H1 (cell line): Measurements from ENCODE around the gene ASB3. TPM values are rescaled to one million over a fixed set of nuclear protein-coding genes. Genes with fewer than 3 reads are reported as not detected.

Source experiments
- CTCF ChIA-PET: fragments of 300-600 bp; sonication (Branson Sonifier 250); formaldehyde crosslinking; loops from one replicate; lab custom pipeline; 2021; ENCODE audit not compliant: partially characterized antibody; lab: Charles Lee
- POLR2A ChIA-PET: fragments of 300-600 bp; sonication (Branson Sonifier 250); formaldehyde crosslinking; loops from one replicate; lab custom pipeline; 2021; ENCODE audit warnings: inconsistent platforms; ENCODE audit not compliant: partially characterized antibody; lab: Charles Lee
- DNase-seq, 2 experiments: peaks; one replicate each; pipeline versions ENCODE4 v3.0.0 to v3.0.0-alpha.2; 2010 to 2022; ENCODE audit warnings: low spot score in 2 of 2, low read depth in 1 of 2, mixed read lengths in 1 of 2
- FAIRE-seq: peaks from 2 replicates; lab custom pipeline; 2011; peaks lifted over from hg19 to GRCh38; lab: Jason Lieb, UNC
- H2AFZ ChIP-seq: 2 replicates; pipeline ENCODE4 v1.8.1; 2012; ENCODE audit warnings: low read length, inconsistent platforms
- H2AK5ac ChIP-seq: 2 replicates; pipeline ENCODE4 v1.6.1; 2013; ENCODE audit warnings: low read depth, low read length
- H2BK120ac ChIP-seq: replicated peaks from 2 replicates; pipeline ENCODE3; 2013; ENCODE audit warnings: low read depth, low read length, inconsistent platforms
- H2BK12ac ChIP-seq: 2 replicates; pipeline ENCODE4 v1.6.1; 2013; ENCODE audit warnings: low read depth, low read length
- H2BK15ac ChIP-seq: 2 replicates; pipeline ENCODE4 v1.6.1; 2013; ENCODE audit warnings: low read length
- H2BK20ac ChIP-seq: 2 replicates; pipeline ENCODE4 v1.6.1; 2013; ENCODE audit warnings: low read length
- H2BK5ac ChIP-seq: 2 replicates; pipeline ENCODE4 v1.6.1; 2013; ENCODE audit warnings: low read depth, low read length
- H3K14ac ChIP-seq: 2 replicates; pipeline ENCODE4 v1.6.1; 2013; ENCODE audit warnings: inconsistent platforms; ENCODE audit not compliant: insufficient read length
- H3K18ac ChIP-seq: 2 replicates; pipeline ENCODE4 v1.6.1; 2013; ENCODE audit warnings: low read length; ENCODE audit errors: extremely low read depth
- H3K23ac ChIP-seq: 2 replicates; pipeline ENCODE4 v1.6.1; 2013; ENCODE audit warnings: inconsistent platforms; ENCODE audit not compliant: insufficient read length
- H3K23me2 ChIP-seq: 2 replicates; pipeline ENCODE4 v1.6.1; 2013; ENCODE audit warnings: low read depth, low read length
- H3K27ac ChIP-seq: 2 replicates; pipeline ENCODE4 v1.6.1; 2011; ENCODE audit warnings: low read depth, low read length, inconsistent platforms
- H3K27me3 ChIP-seq, 4 experiments: replicated peaks in 1 of 4; 1 replicate in 1 of 4; 2 replicates in 3 of 4; pipeline versions ENCODE4 v1.6.1 to v1.8.1; 2011 to 2013; ENCODE audit warnings: low read length in 3 of 4, mild to moderate bottlenecking in 3 of 4, inconsistent platforms in 2 of 4, mixed read lengths in 2 of 4, moderate library complexity in 1 of 4; ENCODE audit not compliant: control insufficient read depth in 3 of 4, insufficient read depth in 3 of 4; ENCODE audit errors: extremely low read depth in 1 of 4
- H3K36me3 ChIP-seq, 4 experiments: 2 replicates each; pipeline versions ENCODE4 v1.6.1 to v1.8.1; 2011 to 2013; ENCODE audit warnings: mild to moderate bottlenecking in 4 of 4, low read length in 3 of 4, moderate library complexity in 2 of 4, control low read depth in 1 of 4, inconsistent platforms in 1 of 4; ENCODE audit not compliant: insufficient read depth in 4 of 4, control insufficient read depth in 2 of 4
- H3K4ac ChIP-seq: replicated peaks from 2 replicates; pipeline ENCODE3; 2013; ENCODE audit warnings: low read length, low read depth, mixed read lengths, inconsistent platforms; ENCODE audit not compliant: insufficient read length
- H3K4me1 ChIP-seq, 4 experiments: replicated peaks in 1 of 4; 1 replicate in 1 of 4; 2 replicates in 3 of 4; pipeline versions ENCODE4 v1.6.1 to v1.8.1; 2011 to 2013; ENCODE audit warnings: low read length in 3 of 4, inconsistent platforms in 2 of 4, mixed read lengths in 1 of 4; ENCODE audit not compliant: insufficient read depth in 4 of 4, control insufficient read depth in 3 of 4
- H3K4me2 ChIP-seq, 2 experiments: 2 replicates each; pipeline versions ENCODE4 v1.6.1 to v1.8.1; 2011 to 2013; ENCODE audit warnings: low read depth in 2 of 2, low read length in 2 of 2, control low read depth in 1 of 2, inconsistent platforms in 1 of 2, mild to moderate bottlenecking in 1 of 2; ENCODE audit not compliant: insufficient read depth in 1 of 2
- H3K4me3 ChIP-seq, 4 experiments: fragments of 200-600, 300-600 bp in 1 of 4; sonication (generic), shearing (Covaris generic), sonication (Bioruptor Twin) in 1 of 4; 2 replicates each; pipeline versions ENCODE4 v1.5.1 to v1.8.1; 2011 to 2016; ENCODE audit warnings: low read length in 4 of 4, low read depth in 3 of 4, control low read depth in 2 of 4, inconsistent platforms in 2 of 4, mild to moderate bottlenecking in 2 of 4, mixed read lengths in 1 of 4, moderate library complexity in 1 of 4; ENCODE audit not compliant: insufficient read depth in 2 of 4; ENCODE audit errors: extremely low read depth in 1 of 4
- H3K56ac ChIP-seq: replicated peaks from 2 replicates; pipeline ENCODE3; 2013; ENCODE audit warnings: low read depth, mild to moderate bottlenecking, mixed read lengths, low read length, inconsistent platforms; ENCODE audit not compliant: insufficient read length
- H3K79me1 ChIP-seq: 2 replicates; pipeline ENCODE4 v1.6.1; 2013; ENCODE audit warnings: low read depth, low read length, control low read depth
- H3K79me2 ChIP-seq, 2 experiments: 2 replicates each; pipeline versions ENCODE4 v1.6.1 to v1.8.1; 2012 to 2013; ENCODE audit warnings: low read length in 2 of 2, mild to moderate bottlenecking in 2 of 2, inconsistent platforms in 1 of 2; ENCODE audit not compliant: insufficient read depth in 2 of 2, control insufficient read depth in 1 of 2
- H3K9ac ChIP-seq, 4 experiments: replicated peaks in 1 of 4; 1 replicate in 1 of 4; 2 replicates in 3 of 4; pipeline versions ENCODE4 v1.6.1 to v1.8.1; 2011 to 2013; ENCODE audit warnings: low read depth in 3 of 4, low read length in 3 of 4, control low read depth in 2 of 4, mild to moderate bottlenecking in 2 of 4, moderate library complexity in 2 of 4, inconsistent platforms in 1 of 4; ENCODE audit errors: extremely low read depth in 1 of 4
- H3K9me3 ChIP-seq, 2 experiments: 2 replicates each; pipeline versions ENCODE4 v1.6.1 to v1.8.1; 2012 to 2013; ENCODE audit warnings: mild to moderate bottlenecking in 2 of 2, moderate library complexity in 2 of 2, control low read depth in 1 of 2, inconsistent platforms in 1 of 2, low read depth in 1 of 2, low read length in 1 of 2, mixed read lengths in 1 of 2; ENCODE audit not compliant: insufficient read depth in 2 of 2
- H4K20me1 ChIP-seq, 2 experiments: replicated peaks in 1 of 2; 2 replicates each; pipeline versions ENCODE3 to v1.8.1; 2011 to 2013; ENCODE audit warnings: inconsistent platforms in 2 of 2, low read length in 2 of 2, mild to moderate bottlenecking in 1 of 2; ENCODE audit not compliant: insufficient read depth in 2 of 2, control insufficient read depth in 1 of 2
- H4K5ac ChIP-seq: 2 replicates; pipeline ENCODE4 v1.6.1; 2013; ENCODE audit warnings: low read length, low read depth, mixed read lengths, inconsistent platforms; ENCODE audit not compliant: insufficient read length
- H4K8ac ChIP-seq: 2 replicates; pipeline ENCODE4 v1.8.0; 2013; ENCODE audit warnings: mild to moderate bottlenecking, moderate library complexity, low read length, inconsistent platforms; ENCODE audit not compliant: insufficient read depth; ENCODE audit errors: extremely low read depth
- H4K91ac ChIP-seq: replicated peaks from 2 replicates; pipeline ENCODE3; 2013; ENCODE audit warnings: low read length, mixed read lengths, inconsistent platforms; ENCODE audit not compliant: insufficient read length
- CHD1 ChIP-seq: IDR thresholded peaks from 2 replicates; pipeline ENCODE4 v1.6.1; 2012; ENCODE audit warnings: low read depth, low read length, improper control_type of control experiment
- CHD2 ChIP-seq: IDR thresholded peaks from 2 replicates; pipeline ENCODE4 v1.6.1; 2012; ENCODE audit warnings: low read length, improper control_type of control experiment
- FOSL1 ChIP-seq: IDR thresholded peaks from 2 replicates; pipeline ENCODE4 v1.6.1; 2011; ENCODE audit warnings: mild to moderate bottlenecking, low read depth, low read length, moderate library complexity; ENCODE audit not compliant: insufficient read depth
- GTF2F1 ChIP-seq: IDR thresholded peaks from 2 replicates; pipeline ENCODE4 v1.6.1; 2012; ENCODE audit warnings: low read depth, low read length, improper control_type of control experiment, borderline replicate concordance
- HDAC6 ChIP-seq: IDR thresholded peaks from one replicate; pipeline ENCODE4 v1.7.1; 2012; ENCODE audit warnings: low read depth, mild to moderate bottlenecking, inconsistent platforms, low read length, moderate library complexity
- KDM5A ChIP-seq: fragments of 200-600 bp; IDR thresholded peaks from 2 replicates; pipeline ENCODE4 v1.7.1; 2012; ENCODE audit warnings: mild to moderate bottlenecking, low read length, inconsistent platforms, mixed read lengths
- POLR2AphosphoS5 ChIP-seq: IDR thresholded peaks from 2 replicates; pipeline ENCODE4 v1.6.1; 2011; ENCODE audit warnings: low read depth, low read length
- RAD21 ChIP-seq, 2 experiments: IDR thresholded peaks in 1 of 2; conservative IDR thresholded peaks in 1 of 2; 2 replicates each; pipeline ENCODE4 v1.6.1; 2011; ENCODE audit warnings: low read depth in 2 of 2, low read length in 2 of 2, improper control_type of control experiment in 1 of 2, inconsistent platforms in 1 of 2, mild to moderate bottlenecking in 1 of 2, moderate library complexity in 1 of 2
- RBBP5 ChIP-seq: IDR thresholded peaks from 2 replicates; pipeline ENCODE4 v1.7.1; 2012; ENCODE audit warnings: low read depth, mild to moderate bottlenecking, inconsistent platforms, low read length, moderate library complexity, borderline replicate concordance
- TBP ChIP-seq: IDR thresholded peaks from 2 replicates; pipeline ENCODE4 v1.6.1; 2011; ENCODE audit warnings: low read depth, low read length, improper control_type of control experiment
- ZNF274 ChIP-seq: IDR thresholded peaks from 2 replicates; pipeline ENCODE4 v1.7.0; 2012; ENCODE audit warnings: low read length, borderline replicate concordance; ENCODE audit errors: extremely low read depth
- WGBS, 2 experiments: shearing (Covaris generic) in 1 of 2; methylation state at CpG; one replicate each; pipeline versions ENCODE4 v1.1.6 to v1.1.7; 2013 to 2015; ENCODE audit warnings: low lambda C conversion rate in 2 of 2, mixed read lengths in 2 of 2, inconsistent platforms in 1 of 2, low coverage in 1 of 2, missing lambda C conversion rate in 1 of 2; ENCODE audit not compliant: insufficient replicate concordance in 2 of 2, insufficient coverage in 1 of 2, insufficient read length in 1 of 2; ENCODE audit errors: extremely low coverage in 1 of 2, missing lambda C conversion rate in 1 of 2; 5-methylcytosine and 5-hydroxymethylcytosine counted together
- polyA plus RNA-seq, 7 experiments: library from polyadenylated mRNA; depleted of rRNA in 3 of 7; stranded (reverse) in 5 of 7; unstranded in 2 of 7; fragments of >200 nt in 5 of 7; fragments of 200-250 nt in 2 of 7; gene quantifications; 1 replicate in 5 of 7; 2 replicates in 1 of 7; 4 replicates in 1 of 7; pipeline versions ENCODE4 v1.2.1 to v1.2.3, GENCODE V29; 2011 to 2013; ENCODE audit warnings: missing spikeins in 2 of 7, mixed read lengths in 2 of 7
- total RNA-seq: library from RNA; stranded (reverse); fragmentation: NEBNext Ultra II Directional; extraction: Animal tissue kit (Norgen Biotek cat#: 25700); gene quantifications from 2 replicates; pipeline ENCODE4 v1.2.1, GENCODE V29; 2021

Gene ASB3
- total and polyA plus RNA-seq, 2 of the 8 experiments (the other 6 are each of a cell fraction or from before 2014, with no cell fraction given) = 22.6 to 25.4 TPM

GRCh38 chr2:53826030-53826410 lies 39.3 kb upstream of the ASB3 start:
- Histone ChIP-seq H3K27ac (no peak overlapping the region), H2BK20ac (no peak overlapping the region), H3K4ac (no peak overlapping the region), H3K4me3 (no peak overlapping the region), H2AK5ac (no peak overlapping the region), H3K79me1 (no peaks in the 10 kb centered on the region), H3K27me3 (no peaks in the 10 kb centered on the region), H3K14ac (no peak overlapping the region), H3K4me1 (peaks cover 0 to 10% (median 8%) of the 10 kb centered on the region in 4 experiments; a peak in 5 of 7 replicates), H3K79me2 (no peaks in the 10 kb centered on the region), H2BK120ac (no peak overlapping the region), H4K8ac (no peak overlapping the region), H4K20me1 (no peaks in the 10 kb centered on the region), H3K36me3 (no peaks in the 10 kb centered on the region), H2AFZ (no peak overlapping the region), H3K9me3 (no peaks in the 10 kb centered on the region), H2BK5ac (no peak overlapping the region), H3K18ac (no peak overlapping the region; the same call in 1 of the 2 replicates), H3K23me2 (no peaks in the 10 kb centered on the region), H2BK15ac (no peak overlapping the region), H4K91ac (no peak overlapping the region), H3K4me2 (no peak overlapping the region), H2BK12ac (no peak overlapping the region), H3K9ac (no peak overlapping the region), H3K56ac (no peak overlapping the region), H4K5ac (no peak overlapping the region), H3K23ac (no peak overlapping the region)
- 60% methylated on average over 1 of the region's 1 CpG; no CpG with 5 or more reads in 1 of the 2 experiments for WGBS, 2 experiments
- CTCF ChIA-PET = no interaction called here
- TF ChIP-seq HDAC6 = no peak
- no peak for TF ChIP-seq FOSL1
- TF ChIP-seq CHD1 = no peak
- no peak for TF ChIP-seq TBP
- TF ChIP-seq GTF2F1 = no peak
- TF ChIP-seq POLR2AphosphoS5 = no peak
- TF ChIP-seq CHD2 = no peak
- no peak for TF ChIP-seq RBBP5
- no peak for TF ChIP-seq KDM5A
- TF ChIP-seq ZNF274 = no peak
- no peak for TF ChIP-seq RAD21 (IDR thresholded peaks at IDR 0.05 in 1 of 2, conservative IDR thresholded peaks at IDR 0.05 in 1 of 2; ENCODE audit: low read depth in 2 of 2, low read length in 2 of 2)
- DNase-seq = no peak
- POLR2A ChIA-PET = no interaction called here
- FAIRE-seq = no peak
